ENCODE measurements around the gene CARS2. TPM values are rescaled to one million over a fixed set of nuclear protein-coding genes. Genes with fewer than 3 reads are reported as not detected.

The CARS2 gene
- total RNA-seq, 4 donors from 2014 or later, result 27.4 to 229 (median 53.8) TPM

- no peaks in the 10 kb centered on the region for H3K9me3 ChIP-seq
- H3K4me3 ChIP-seq, result no peak overlapping the region
- no peaks in the 10 kb centered on the region for H3K36me3 ChIP-seq
- no peak overlapping the region for H3K27ac ChIP-seq
- no peaks in the 10 kb centered on the region for H3K27me3 ChIP-seq
- no peak for DNase-seq
- intact Hi-C loops (cut with DNase I; ENCODE audit: low total_unique reads), result no loop called here
- TF ChIP-seq CTCF (IDR thresholded peaks at IDR 0.05) (no peak), POLR2A (IDR thresholded peaks at IDR 0.05) (no peak)
- no peaks in the 10 kb centered on the region for H3K4me1 ChIP-seq
These were observed 57.6 kb downstream of the CARS2 start for GRCh38 chr13:110648146-110648819.

GRCh38 chr13:110647365-110647737 lies 58.6 kb downstream of the CARS2 start:
- TF ChIP-seq CTCF (IDR thresholded peaks at IDR 0.05) (no peak), POLR2A (IDR thresholded peaks at IDR 0.05) (no peak)
- intact Hi-C loops (cut with DNase I; ENCODE audit: low total_unique reads), result no loop called here

GRCh38 chr13:110646442-110647364 lies 59.2 kb downstream of the CARS2 start:
- intact Hi-C loops (cut with DNase I; ENCODE audit: low total_unique reads), result no loop called here
- H3K4me3 ChIP-seq, result no peak overlapping the region
- no peak for DNase-seq
- H3K4me1 ChIP-seq, result no peaks in the 10 kb centered on the region
- TF ChIP-seq CTCF (IDR thresholded peaks at IDR 0.05), result no peak
- no peak for TF ChIP-seq POLR2A (IDR thresholded peaks at IDR 0.05)
- no peaks in the 10 kb centered on the region for H3K27me3 ChIP-seq
- no peaks in the 10 kb centered on the region for H3K9me3 ChIP-seq
- H3K36me3 ChIP-seq, result no peaks in the 10 kb centered on the region
- no peak overlapping the region for H3K27ac ChIP-seq

More at GRCh38 chr13:110647365-110647737, 58.6 kb downstream of the CARS2 start:
- H3K4me3 ChIP-seq, result no peak overlapping the region
- no peak overlapping the region for H3K27ac ChIP-seq
- H3K9me3 ChIP-seq, result no peaks in the 10 kb centered on the region
- H3K4me1 ChIP-seq, result no peaks in the 10 kb centered on the region
- H3K27me3 ChIP-seq, result no peaks in the 10 kb centered on the region
- H3K36me3 ChIP-seq, result no peaks in the 10 kb centered on the region
- no peak for DNase-seq

GRCh38 chr13:110645750-110646149 lies 60.2 kb downstream of the CARS2 start:
- TF ChIP-seq CTCF (IDR thresholded peaks at IDR 0.05), result no peak
- TF ChIP-seq POLR2A (IDR thresholded peaks at IDR 0.05), result no peak
- no peak for DNase-seq
- Histone ChIP-seq H3K4me1 (no peaks in the 10 kb centered on the region), H3K9me3 (no peaks in the 10 kb centered on the region), H3K27me3 (no peaks in the 10 kb centered on the region), H3K36me3 (no peaks in the 10 kb centered on the region), H3K27ac (no peak overlapping the region), H3K4me3 (no peak overlapping the region)
- intact Hi-C loops (cut with DNase I; ENCODE audit: low total_unique reads), result no loop called here

All from uterus (tissue), 4 donors.